ENCODE data around the gene ATG5. TPM values are rescaled to one million over a fixed set of nuclear protein-coding genes. Genes with fewer than 3 reads are reported as not detected.

The ATG5 gene
- total RNA-seq, 4 donors from 2014 or later, result 14.6 to 34.9 (median 25.3) TPM

DNA sequence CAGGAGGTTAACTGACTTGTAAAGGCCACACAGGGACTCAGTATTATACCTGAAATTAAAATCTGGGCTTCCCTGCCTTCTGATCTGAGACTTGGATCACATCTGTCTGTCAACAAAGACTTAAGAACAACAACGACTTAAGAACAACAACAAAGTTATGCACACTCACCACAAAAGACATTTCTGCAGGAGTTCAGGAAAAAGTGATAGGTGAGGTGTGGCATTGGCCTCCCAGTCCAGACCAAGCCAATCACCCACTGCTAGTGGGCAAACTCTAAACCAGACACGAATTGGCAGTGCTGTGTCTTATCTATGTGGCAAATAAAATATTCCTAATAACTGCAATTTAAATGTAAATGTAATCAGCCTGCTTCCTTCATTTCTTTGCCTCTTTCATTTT lies 178.1 kb downstream of the ATG5 start:
- intact Hi-C loops (cut with DNase I), result no loop called here
- H3K27me3 ChIP-seq, result no peaks in the 10 kb centered on the region
- H3K9me3 ChIP-seq, result no peaks in the 10 kb centered on the region
- no peak for TF ChIP-seq POLR2A (IDR thresholded peaks at IDR 0.05)
- TF ChIP-seq, protein P1, sequence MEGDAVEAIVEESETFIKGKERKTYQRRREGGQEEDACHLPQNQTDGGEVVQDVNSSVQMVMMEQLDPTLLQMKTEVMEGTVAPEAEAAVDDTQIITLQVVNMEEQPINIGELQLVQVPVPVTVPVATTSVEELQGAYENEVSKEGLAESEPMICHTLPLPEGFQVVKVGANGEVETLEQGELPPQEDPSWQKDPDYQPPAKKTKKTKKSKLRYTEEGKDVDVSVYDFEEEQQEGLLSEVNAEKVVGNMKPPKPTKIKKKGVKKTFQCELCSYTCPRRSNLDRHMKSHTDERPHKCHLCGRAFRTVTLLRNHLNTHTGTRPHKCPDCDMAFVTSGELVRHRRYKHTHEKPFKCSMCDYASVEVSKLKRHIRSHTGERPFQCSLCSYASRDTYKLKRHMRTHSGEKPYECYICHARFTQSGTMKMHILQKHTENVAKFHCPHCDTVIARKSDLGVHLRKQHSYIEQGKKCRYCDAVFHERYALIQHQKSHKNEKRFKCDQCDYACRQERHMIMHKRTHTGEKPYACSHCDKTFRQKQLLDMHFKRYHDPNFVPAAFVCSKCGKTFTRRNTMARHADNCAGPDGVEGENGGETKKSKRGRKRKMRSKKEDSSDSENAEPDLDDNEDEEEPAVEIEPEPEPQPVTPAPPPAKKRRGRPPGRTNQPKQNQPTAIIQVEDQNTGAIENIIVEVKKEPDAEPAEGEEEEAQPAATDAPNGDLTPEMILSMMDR (IDR thresholded peaks at IDR 0.05), result no peak
- H3K36me3 ChIP-seq, result no peaks in the 10 kb centered on the region
- no peak for DNase-seq
- WGBS, 2 donors, result 77 to 78% methylated on average over 1 of the region's 2 CpGs
- no peak overlapping the region for H3K27ac ChIP-seq
- H3K4me3 ChIP-seq, result no peak overlapping the region
- H3K4me1 ChIP-seq, result peaks cover 0 to 6% (median 0%) of the 10 kb centered on the region in 3 donors

DNA sequence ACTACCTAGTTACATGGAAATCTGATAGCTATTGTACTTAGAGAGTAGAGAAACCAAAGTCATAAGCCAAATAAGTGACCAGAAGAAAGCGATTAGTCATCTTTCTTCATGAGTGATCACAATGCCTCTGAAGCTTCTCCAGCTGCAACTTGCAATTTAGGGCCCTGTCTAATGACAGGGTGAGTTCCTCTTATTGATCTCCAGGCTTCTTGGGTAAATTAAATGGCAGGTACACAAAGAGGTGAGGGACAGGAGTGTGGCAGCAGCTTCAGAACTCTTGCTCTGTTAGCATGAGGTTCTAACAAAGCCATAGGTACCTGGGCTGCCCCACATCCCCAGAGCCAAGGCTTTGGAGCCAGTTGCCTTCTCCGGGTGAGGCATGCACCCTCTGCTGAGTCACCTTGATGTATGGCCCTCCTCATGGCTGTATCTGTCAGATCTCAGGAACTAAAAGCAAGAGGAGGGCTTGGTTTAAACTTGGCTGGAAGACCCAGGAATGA lies 178.7 kb downstream of the ATG5 start:
- intact Hi-C loops (cut with DNase I), result no loop called here
- TF ChIP-seq POLR2A (IDR thresholded peaks at IDR 0.05), result no peak
- TF ChIP-seq, protein P1 (IDR thresholded peaks at IDR 0.05), result no peak
- H3K9me3 ChIP-seq, result no peaks in the 10 kb centered on the region
- WGBS, 2 donors, result 57 to 69% methylated on average over 1 to 2 of the region's 2 CpGs
- no peak overlapping the region for H3K27ac ChIP-seq
- no peaks in the 10 kb centered on the region for H3K27me3 ChIP-seq
- peaks cover 0 to 12% (median 5%) of the 10 kb centered on the region in 3 donors for H3K4me1 ChIP-seq
- no peaks in the 10 kb centered on the region for H3K36me3 ChIP-seq
- H3K4me3 ChIP-seq, result no peak overlapping the region
- no peak for DNase-seq

DNA sequence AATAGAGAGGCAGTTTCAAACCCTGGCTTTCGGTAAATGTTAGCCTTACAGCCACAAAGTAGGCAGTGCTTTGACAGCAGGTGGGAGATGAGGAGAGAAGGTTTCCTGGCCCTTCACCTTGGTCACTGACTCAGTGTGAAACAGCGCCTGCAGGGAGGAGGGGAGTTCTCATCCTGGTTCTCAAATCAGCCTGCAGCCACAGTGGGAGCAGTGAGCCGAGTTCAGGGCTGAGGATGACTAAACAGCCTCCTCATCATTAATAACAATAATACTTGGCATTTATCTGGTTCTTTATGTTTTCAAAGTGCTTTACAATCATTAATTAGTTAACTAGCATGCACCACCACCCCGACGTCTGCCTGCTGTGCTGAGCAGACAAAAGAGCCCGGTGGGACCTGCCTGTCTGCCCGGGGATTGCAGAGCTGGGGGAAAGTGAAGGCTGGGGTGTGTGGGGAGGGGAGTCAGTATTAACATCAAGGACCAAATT lies 179.8 kb downstream of the ATG5 start:
- H3K9me3 ChIP-seq, result no peaks in the 10 kb centered on the region
- no peak for DNase-seq
- no peak overlapping the region for H3K4me3 ChIP-seq
- peaks cover 0 to 15% (median 6%) of the 10 kb centered on the region in 3 donors for H3K4me1 ChIP-seq
- intact Hi-C loops (cut with DNase I), result no loop called here
- H3K27ac ChIP-seq, result no peak overlapping the region
- 40 to 43% methylated on average over 7 of the region's 7 CpGs for WGBS, 2 donors
- no peaks in the 10 kb centered on the region for H3K27me3 ChIP-seq
- H3K36me3 ChIP-seq, result no peaks in the 10 kb centered on the region
- TF ChIP-seq, protein P1 (IDR thresholded peaks at IDR 0.05), result no peak

GRCh38 chr6:106145144-106145543 lies 180.4 kb downstream of the ATG5 start:
- intact Hi-C loops (cut with DNase I), result no loop called here
- Histone ChIP-seq H3K4me1 (peaks cover 0 to 15% (median 6%) of the 10 kb centered on the region in 3 donors), H3K9me3 (no peaks in the 10 kb centered on the region), H3K27me3 (no peaks in the 10 kb centered on the region), H3K27ac (no peak overlapping the region), H3K4me3 (no peak overlapping the region), H3K36me3 (no peaks in the 10 kb centered on the region)
- no peak for DNase-seq
- no peak for TF ChIP-seq POLR2A (IDR thresholded peaks at IDR 0.05)
- TF ChIP-seq, protein P1 (IDR thresholded peaks at IDR 0.05), result no peak
- 60 to 65% methylated on average over 1 to 4 of the region's 4 CpGs for WGBS, 2 donors

DNA sequence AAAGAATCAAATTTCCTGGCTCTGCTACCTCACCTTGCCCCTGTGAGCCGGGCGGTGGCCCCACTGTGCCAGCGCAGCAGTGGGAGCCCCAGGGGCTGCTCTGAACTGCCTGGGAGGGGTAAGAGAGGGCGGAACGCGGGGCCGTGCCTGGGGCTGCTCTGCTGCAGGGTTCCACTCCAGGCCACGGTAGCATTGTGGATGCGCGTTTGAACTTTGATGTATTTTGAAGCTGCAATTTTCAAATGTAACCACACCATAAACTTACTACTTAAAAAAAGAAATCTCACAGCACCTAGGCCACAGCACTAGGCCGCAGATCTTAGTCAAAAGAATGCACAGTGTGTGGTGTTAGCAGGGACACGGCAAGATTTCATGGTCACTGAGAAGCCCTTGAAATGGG lies 181.9 kb downstream of the ATG5 start:
- Histone ChIP-seq H3K4me1 (peaks cover 0 to 15% (median 6%) of the 10 kb centered on the region in 3 donors), H3K27ac (no peak overlapping the region), H3K27me3 (no peaks in the 10 kb centered on the region), H3K4me3 (no peak overlapping the region), H3K9me3 (no peaks in the 10 kb centered on the region), H3K36me3 (no peaks in the 10 kb centered on the region)
- no peak for DNase-seq
- intact Hi-C loops (cut with DNase I), result no loop called here
- TF ChIP-seq POLR2A (IDR thresholded peaks at IDR 0.05), result no peak
- TF ChIP-seq, protein P1 (IDR thresholded peaks at IDR 0.05), result no peak
- 90 to 91% methylated on average over 4 to 9 of the region's 12 CpGs for WGBS, 2 donors

Data from esophagus squamous epithelium (tissue), 5 donors.